Measurements from ENCODE around the gene GPR146.

- no peak for TF ChIP-seq CTCF (conservative IDR thresholded peaks at IDR 0.05; ENCODE audit: low read depth, low read length)
- no peak for TF ChIP-seq CHD1 (IDR thresholded peaks at IDR 0.05; ENCODE audit: low read depth, low read length)
- no peak for TF ChIP-seq POLR2A (IDR thresholded peaks at IDR 0.05; ENCODE audit: low read depth, low read length)
- TF ChIP-seq MAFK (IDR thresholded peaks at IDR 0.05; ENCODE audit: low read depth, low read length) = no peak
- TF ChIP-seq RAD21 (IDR thresholded peaks at IDR 0.05; ENCODE audit: low read length) = no peak
- TF ChIP-seq ELK1 (IDR thresholded peaks at IDR 0.05; ENCODE audit: borderline replicate concordance, low read depth, low read length) = no peak
- no peak for TF ChIP-seq RCOR1 (IDR thresholded peaks at IDR 0.05; ENCODE audit: insufficient replicate concordance, low read length)
- TF ChIP-seq FOS (IDR thresholded peaks at IDR 0.05; ENCODE audit: low read depth, low read length) = no peak
- no peak for TF ChIP-seq RFX5 (IDR thresholded peaks at IDR 0.05; ENCODE audit: low read depth, low read length)
- TF ChIP-seq NFE2L2 (IDR thresholded peaks at IDR 0.05; ENCODE audit: low read depth, low read length) = no peak
- TF ChIP-seq MXI1 (IDR thresholded peaks at IDR 0.05; ENCODE audit: borderline replicate concordance, low read depth, low read length) = no peak
- TF ChIP-seq CEBPB (IDR thresholded peaks at IDR 0.05; ENCODE audit: low read depth, low read length) = no peak
These were observed 17.6 kb upstream of the GPR146 start for GRCh38 chr7:1026721-1027161.
